ENCODE results near the gene KCNA10.

KCNA10 gene

GRCh38 chr1:110519125-110519810 is at the start of gene KCNA10:
Gene KCNA10, minus strand, starts transcription at chr1:110519175. Its CDS starts 388 bp downstream, at chr1:110518787.
- H3K36me3 Mint-ChIP-seq, result no peaks in the 10 kb centered on the region
- no peak within 1 kb of the TSS for H3K4me3 Mint-ChIP-seq
- no peaks in the 10 kb centered on the region for H3K9me3 Mint-ChIP-seq
- H3K4me1 Mint-ChIP-seq, result peaks cover 2% of the 10 kb centered on the region
- ATAC-seq (no peak), DNase-seq (ENCODE audit: low spot score in 2 of 2) (no peak)
- H3K27ac Mint-ChIP-seq, result no peak within 1 kb of the TSS

- ATAC-seq, result no peak
Observed at GRCh38 chr1:110566836-110567235, 47.9 kb upstream of the KCNA10 start.

GRCh38 chr1:110565565-110565964 is 46.6 kb upstream of the KCNA10 start:
- no peaks in the 10 kb centered on the region for H3K36me3 Mint-ChIP-seq
- no peak overlapping the region for H3K27ac Mint-ChIP-seq
- ATAC-seq (no peak), DNase-seq (ENCODE audit: low spot score in 2 of 2) (no peak)
- H3K9me3 Mint-ChIP-seq, result no peaks in the 10 kb centered on the region
- H3K4me1 Mint-ChIP-seq, result no peaks in the 10 kb centered on the region
- H3K4me3 Mint-ChIP-seq, result no peak overlapping the region

More at GRCh38 chr1:110566836-110567235, 47.9 kb upstream of the KCNA10 start:
- DNase-seq (ENCODE audit: low spot score in 2 of 2), result no peak
- Mint-ChIP-seq H3K27ac (no peak overlapping the region), H3K4me3 (no peak overlapping the region), H3K9me3 (no peaks in the 10 kb centered on the region), H3K36me3 (no peaks in the 10 kb centered on the region), H3K4me1 (no peaks in the 10 kb centered on the region)

- H3K36me3 Mint-ChIP-seq, result no peaks in the 10 kb centered on the region
- peaks cover 9% of the 10 kb centered on the region for H3K4me1 Mint-ChIP-seq
- H3K4me3 Mint-ChIP-seq, result no peak overlapping the region
- no peak for DNase-seq (ENCODE audit: low spot score in 2 of 2)
- no peak for ATAC-seq
- H3K9me3 Mint-ChIP-seq, result no peaks in the 10 kb centered on the region
- no peak overlapping the region for H3K27ac Mint-ChIP-seq
Observed at GRCh38 chr1:110563089-110563488, 44.1 kb upstream of the KCNA10 start.

GRCh38 chr1:110561596-110561995 is 42.6 kb upstream of the KCNA10 start:
- Mint-ChIP-seq H3K9me3 (no peaks in the 10 kb centered on the region), H3K4me1 (peaks cover 9% of the 10 kb centered on the region), H3K4me3 (no peak overlapping the region), H3K27ac (no peak overlapping the region), H3K36me3 (no peaks in the 10 kb centered on the region)
- DNase-seq (ENCODE audit: low spot score in 2 of 2) (no peak), ATAC-seq (no peak)

GRCh38 chr1:110559157-110559556 is 40.2 kb upstream of the KCNA10 start:
- Mint-ChIP-seq H3K4me1 (peaks cover 9% of the 10 kb centered on the region), H3K27ac (no peak overlapping the region), H3K4me3 (no peak overlapping the region), H3K9me3 (no peaks in the 10 kb centered on the region), H3K36me3 (no peaks in the 10 kb centered on the region)
- ATAC-seq (peak; percentile 76), DNase-seq (ENCODE audit: low spot score in 2 of 2) (no peak)

- Mint-ChIP-seq H3K36me3 (no peaks in the 10 kb centered on the region), H3K4me3 (no peak overlapping the region), H3K27ac (no peak overlapping the region), H3K4me1 (peaks cover 9% of the 10 kb centered on the region), H3K9me3 (no peaks in the 10 kb centered on the region)
- ATAC-seq, result no peak
- DNase-seq (ENCODE audit: low spot score in 2 of 2), result no peak
Observed at GRCh38 chr1:110557481-110557880, 38.5 kb upstream of the KCNA10 start.

GRCh38 chr1:110556471-110556807 is 37.5 kb upstream of the KCNA10 start:
- DNase-seq (ENCODE audit: low spot score in 2 of 2), result no peak
- no peaks in the 10 kb centered on the region for H3K36me3 Mint-ChIP-seq
- H3K27ac Mint-ChIP-seq, result no peak overlapping the region
- no peak overlapping the region for H3K4me3 Mint-ChIP-seq
- H3K4me1 Mint-ChIP-seq, result peaks cover 9% of the 10 kb centered on the region
- no peak for ATAC-seq
- H3K9me3 Mint-ChIP-seq, result no peaks in the 10 kb centered on the region

- ATAC-seq, result no peak
- peak overlapping the region; percentile 17 for H3K4me3 Mint-ChIP-seq
- H3K36me3 Mint-ChIP-seq, result no peaks in the 10 kb centered on the region
Observed at GRCh38 chr1:110555807-110556470, 37.0 kb upstream of the KCNA10 start.

GRCh38 chr1:110554871-110555801 is 36.2 kb upstream of the KCNA10 start:
- Mint-ChIP-seq H3K4me1 (peaks cover 9% of the 10 kb centered on the region), H3K27ac (no peak overlapping the region), H3K36me3 (no peaks in the 10 kb centered on the region), H3K9me3 (no peaks in the 10 kb centered on the region), H3K4me3 (peak overlapping the region; percentile 17)
- peak; percentile 50 to 78 for DNase-seq (ENCODE audit: low spot score in 2 of 2)
- ATAC-seq, result peak; percentile 80

More at GRCh38 chr1:110555807-110556470, 37.0 kb upstream of the KCNA10 start:
- H3K9me3 Mint-ChIP-seq, result no peaks in the 10 kb centered on the region
- H3K27ac Mint-ChIP-seq, result no peak overlapping the region
- H3K4me1 Mint-ChIP-seq, result peaks cover 9% of the 10 kb centered on the region
- DNase-seq (ENCODE audit: low spot score in 2 of 2), result no peak

GRCh38 chr1:110551278-110551809 is 32.4 kb upstream of the KCNA10 start:
- DNase-seq (ENCODE audit: low spot score in 2 of 2) (no peak), ATAC-seq (no peak)
- no peaks in the 10 kb centered on the region for H3K36me3 Mint-ChIP-seq
- no peaks in the 10 kb centered on the region for H3K4me1 Mint-ChIP-seq
- H3K27ac Mint-ChIP-seq, result no peak overlapping the region
- H3K4me3 Mint-ChIP-seq, result no peak overlapping the region
- H3K9me3 Mint-ChIP-seq, result no peaks in the 10 kb centered on the region

GRCh38 chr1:110549831-110550230 is 30.9 kb upstream of the KCNA10 start:
- no peak for DNase-seq (ENCODE audit: low spot score in 2 of 2)
- H3K36me3 Mint-ChIP-seq, result no peaks in the 10 kb centered on the region
- H3K4me1 Mint-ChIP-seq, result no peaks in the 10 kb centered on the region
- no peaks in the 10 kb centered on the region for H3K9me3 Mint-ChIP-seq
- no peak overlapping the region for H3K27ac Mint-ChIP-seq
- no peak for ATAC-seq
- H3K4me3 Mint-ChIP-seq, result no peak overlapping the region

GRCh38 chr1:110548381-110548780 is 29.4 kb upstream of the KCNA10 start:
- H3K36me3 Mint-ChIP-seq, result no peaks in the 10 kb centered on the region
- H3K4me1 Mint-ChIP-seq, result no peaks in the 10 kb centered on the region
- ATAC-seq (peak; percentile 34), DNase-seq (ENCODE audit: low spot score in 2 of 2) (no peak)
- H3K9me3 Mint-ChIP-seq, result no peaks in the 10 kb centered on the region
- no peak overlapping the region for H3K4me3 Mint-ChIP-seq
- H3K27ac Mint-ChIP-seq, result no peak overlapping the region

- H3K4me3 Mint-ChIP-seq, result no peak overlapping the region
- ATAC-seq, result no peak
- no peak overlapping the region for H3K27ac Mint-ChIP-seq
- H3K4me1 Mint-ChIP-seq, result no peaks in the 10 kb centered on the region
- DNase-seq (ENCODE audit: low spot score in 2 of 2), result no peak
- H3K9me3 Mint-ChIP-seq, result no peaks in the 10 kb centered on the region
- H3K36me3 Mint-ChIP-seq, result no peaks in the 10 kb centered on the region
Observed at GRCh38 chr1:110547017-110547416, 28.0 kb upstream of the KCNA10 start.

- ATAC-seq, result no peak
- Mint-ChIP-seq H3K9me3 (no peaks in the 10 kb centered on the region), H3K27ac (no peak overlapping the region), H3K4me3 (no peak overlapping the region), H3K4me1 (no peaks in the 10 kb centered on the region), H3K36me3 (no peaks in the 10 kb centered on the region)
- DNase-seq (ENCODE audit: low spot score in 2 of 2), result no peak
Observed at GRCh38 chr1:110545492-110545891, 26.5 kb upstream of the KCNA10 start.

Data from stimulated activated effector memory CD8-positive, alpha-beta T cell treated with anti-CD3 and anti-CD28 coated beads, Interleukin-12 subunit alpha, Interleukin-12 subunit beta, amount 100 ng/mL, for 72 hours (primary cell).